B cell (primary cell): Measurements from ENCODE around the gene TUT4. TPM values are rescaled to one million over a fixed set of nuclear protein-coding genes. Genes with fewer than 3 reads are reported as not detected.

ENCODE experiments used
- ATAC-seq: fragments of 200-7000 bp; cut with Tn5 transposase; one replicate; pipeline ENCODE4 v1.10.0; 2021; ENCODE audit warnings: low read depth, mild to moderate bottlenecking, moderate number of reproducible peaks, moderate library complexity
- CTCF ChIA-PET: fragments of 350-600 bp; sonication (Branson Sonifier 250); formaldehyde crosslinking; loops from one replicate; lab custom pipeline; 2021; ENCODE audit warnings: antibody characterized with exemption, inconsistent platforms; lab: Charles Lee
- POLR2A ChIA-PET: fragments of 350-600 bp; sonication (Branson Sonifier 250); formaldehyde crosslinking; loops from one replicate; lab custom pipeline; 2021; ENCODE audit warnings: antibody characterized with exemption; lab: Charles Lee
- DNase-seq: peaks from one replicate; pipeline ENCODE4 v3.0.0; 2013
- H2AFZ ChIP-seq: 2 replicates; pipeline ENCODE4 v1.6.1; 2012; ENCODE audit warnings: mild to moderate bottlenecking, low read depth, low read length; ENCODE audit not compliant: insufficient read depth, poor library complexity, severe bottlenecking
- H3K27ac ChIP-seq, 2 donors: 1 replicate in 1 of 2; 2 replicates in 1 of 2; pipeline ENCODE4 v1.5.1; 2012 to 2013; ENCODE audit warnings: low read length in 2 of 2, mild to moderate bottlenecking in 2 of 2, moderate library complexity in 1 of 2
- H3K27me3 ChIP-seq, 4 experiments: fragments of 200-600 bp in 1 of 4; sonication (generic) in 1 of 4; replicated peaks in 1 of 4; 1 replicate in 2 of 4; 2 replicates in 2 of 4; pipeline versions ENCODE4 v1.6.1 to v1.7.0; 2013 to 2016; ENCODE audit warnings: low read length in 3 of 4, mild to moderate bottlenecking in 2 of 4, mixed read lengths in 1 of 4, moderate library complexity in 1 of 4; ENCODE audit not compliant: insufficient read depth in 4 of 4, control insufficient read depth in 3 of 4; ENCODE audit errors: control extremely low read depth in 1 of 4
- H3K36me3 ChIP-seq, 2 experiments: replicated peaks in 1 of 2; 1 replicate in 1 of 2; 2 replicates in 1 of 2; pipeline versions ENCODE4 v1.6.1 to v1.7.1; 2013; ENCODE audit warnings: low read length in 1 of 2; ENCODE audit not compliant: insufficient read depth in 2 of 2, control insufficient read depth in 1 of 2; ENCODE audit errors: control extremely low read depth in 1 of 2, extremely low read depth in 1 of 2
- H3K4me1 ChIP-seq, 2 donors: fragments of 200-600 bp in 1 of 2; sonication (generic) in 1 of 2; 1 replicate in 1 of 2; 2 replicates in 1 of 2; pipeline versions ENCODE4 v1.5.1 to v1.6.1; 2013 to 2017; ENCODE audit warnings: low read length in 2 of 2; ENCODE audit not compliant: control insufficient read depth in 2 of 2, insufficient read depth in 2 of 2
- H3K4me2 ChIP-seq: replicated peaks from 2 replicates; pipeline ENCODE3; 2012; ENCODE audit warnings: mild to moderate bottlenecking, low read depth, low read length; ENCODE audit not compliant: poor library complexity, severe bottlenecking
- H3K4me3 ChIP-seq, 5 experiments: fragments of 200-600 bp in 1 of 5; sonication (generic) in 1 of 5; 1 replicate in 3 of 5; 2 replicates in 2 of 5; pipeline versions ENCODE4 v1.5.1 to v1.7.0; 2011 to 2016; ENCODE audit warnings: low read length in 4 of 5, mild to moderate bottlenecking in 4 of 5, low read depth in 2 of 5, control low read depth in 1 of 5, moderate library complexity in 1 of 5; ENCODE audit not compliant: insufficient read depth in 1 of 5; ENCODE audit errors: control extremely low read depth in 1 of 5, extremely low read depth in 1 of 5
- H3K79me2 ChIP-seq: fragments of 200-600 bp; sonication (generic); one replicate; pipeline ENCODE4 v1.6.0; 2016; ENCODE audit warnings: low read length; ENCODE audit not compliant: control insufficient read depth, insufficient read depth
- H3K9ac ChIP-seq: fragments of 200-600 bp; sonication (generic); 2 replicates; pipeline ENCODE4 v1.6.1; 2017; ENCODE audit warnings: mild to moderate bottlenecking, low read length, moderate library complexity
- H3K9me3 ChIP-seq, 3 donors: one replicate each; pipeline versions ENCODE4 v1.6.1 to v1.7.1; 2013; ENCODE audit warnings: low read length in 2 of 3; ENCODE audit not compliant: control insufficient read depth in 2 of 3, insufficient read depth in 1 of 3; ENCODE audit errors: control extremely low read depth in 1 of 3
- H4K20me1 ChIP-seq: 2 replicates; pipeline ENCODE4 v1.6.0; 2012; ENCODE audit warnings: mild to moderate bottlenecking, low read length; ENCODE audit not compliant: insufficient read depth, control insufficient read depth, poor library complexity, severe bottlenecking
- H3K27ac Mint-ChIP-seq: one replicate; pipeline ENCODE4 v1.8.0; 2021; ENCODE audit warnings: mixed read lengths
- H3K27me3 Mint-ChIP-seq: one replicate; pipeline ENCODE4 v1.8.0; 2021; ENCODE audit warnings: mixed read lengths
- H3K4me1 Mint-ChIP-seq: one replicate; pipeline ENCODE4 v1.8.0; 2021; ENCODE audit warnings: mixed read lengths
- H3K4me3 Mint-ChIP-seq: one replicate; pipeline ENCODE4 v1.8.0; 2021; ENCODE audit warnings: mixed read lengths
- H3K9me3 Mint-ChIP-seq: one replicate; pipeline ENCODE4 v1.8.0; 2022; ENCODE audit warnings: mixed read lengths; ENCODE audit not compliant: insufficient read depth
- CTCF ChIP-seq: fragments of 200-600 bp; IDR thresholded peaks from one replicate; pipeline ENCODE4 v1.8.0; 2022; ENCODE audit warnings: antibody characterized with exemption, mild to moderate bottlenecking
- EZH2 ChIP-seq: IDR thresholded peaks from 2 replicates; pipeline ENCODE4 v1.6.1; 2012; ENCODE audit warnings: borderline replicate concordance, low read depth, mild to moderate bottlenecking, moderate library complexity, low read length; ENCODE audit not compliant: insufficient read depth, poor library complexity, severe bottlenecking
- WGBS: methylation state at CpG from one replicate; pipeline ENCODE4 v1.1.5; 2013; ENCODE audit warnings: missing lambda C conversion rate; ENCODE audit not compliant: insufficient coverage; 5-methylcytosine and 5-hydroxymethylcytosine counted together
- intact Hi-C: fragments of 100-400 bp; cut with micrococcal nuclease; formaldehyde crosslinking; loops from one replicate; pipeline ENCODE4 v1.10.0; 2022
- polyA plus RNA-seq: library from polyadenylated mRNA; depleted of rRNA; stranded (reverse); fragments of >200 nt; gene quantifications from 2 replicates; pipeline ENCODE4 v1.2.3, GENCODE V29; 2012
- total RNA-seq, 2 donors: library from RNA; stranded (reverse); fragments of 120-200 nt in 1 of 2; gene quantifications; 1 replicate in 1 of 2; 2 replicates in 1 of 2; pipeline versions ENCODE4 v1.2.3 to v1.2.4, GENCODE V29; 2013 to 2022

The TUT4 gene
- total and polyA plus RNA-seq, 2 donors (not counting 1 experiment from before 2014, with no cell fraction given): 76.6 to 248 TPM

GRCh38 chr1:52435211-52435610, 117.7 kb downstream of the TUT4 start:
- DNase-seq (no peak), ATAC-seq (no peak)
- no peaks in the 10 kb centered on the region for H3K9me3 ChIP-seq
- H3K27ac Mint-ChIP-seq: no peak overlapping the region
- TF ChIP-seq CTCF: no peak
- H2AFZ ChIP-seq: no peak overlapping the region
- no peak overlapping the region for H3K9ac ChIP-seq
- H3K4me1 Mint-ChIP-seq: no peaks in the 10 kb centered on the region
- H3K4me2 ChIP-seq: no peak overlapping the region
- no peaks in the 10 kb centered on the region for H3K27me3 ChIP-seq
- no peaks in the 10 kb centered on the region for H4K20me1 ChIP-seq
- H3K36me3 ChIP-seq: peaks cover 22 to 64% of the 10 kb centered on the region in 2 experiments
- intact Hi-C loops: no loop called here
- H3K27me3 Mint-ChIP-seq: no peaks in the 10 kb centered on the region
- ChIA-PET CTCF (interaction anchor here (0.6 to 1.1 kb wide), 2 partner anchors 251 to 983 kb away, joined by 3 read pairs; no protein-coding TSS in a partner anchor), POLR2A (no interaction called here)
- no peak overlapping the region for H3K4me3 ChIP-seq
- H3K4me3 Mint-ChIP-seq: no peak overlapping the region
- no peaks in the 10 kb centered on the region for H3K79me2 ChIP-seq
- no peak overlapping the region for H3K27ac ChIP-seq
- no peaks in the 10 kb centered on the region for H3K4me1 ChIP-seq
- WGBS: no CpG with 5 or more reads among the region's 1 CpG
- no peaks in the 10 kb centered on the region for H3K9me3 Mint-ChIP-seq

GRCh38 chr1:52432807-52433206, 120.1 kb downstream of the TUT4 start:
- no peaks in the 10 kb centered on the region for H3K9me3 Mint-ChIP-seq
- ChIA-PET CTCF (no interaction called here), POLR2A (no interaction called here)
- H3K27ac Mint-ChIP-seq: no peak overlapping the region
- H3K4me3 Mint-ChIP-seq: no peak overlapping the region
- intact Hi-C loops: no loop called here
- no peak overlapping the region for H3K9ac ChIP-seq
- no peak for DNase-seq
- no peak overlapping the region for H2AFZ ChIP-seq
- H3K27ac ChIP-seq: no peak overlapping the region
- WGBS: 97% methylated on average over 3 of the region's 8 CpGs
- no peak for ATAC-seq
- H3K4me1 ChIP-seq: no peaks in the 10 kb centered on the region
- H4K20me1 ChIP-seq: no peaks in the 10 kb centered on the region
- H3K4me3 ChIP-seq: no peak overlapping the region
- H3K36me3 ChIP-seq: peaks cover 20 to 56% of the 10 kb centered on the region in 2 experiments
- no peaks in the 10 kb centered on the region for H3K79me2 ChIP-seq
- H3K27me3 Mint-ChIP-seq: no peaks in the 10 kb centered on the region
- H3K4me2 ChIP-seq: no peak overlapping the region
- no peaks in the 10 kb centered on the region for H3K9me3 ChIP-seq
- no peaks in the 10 kb centered on the region for H3K4me1 Mint-ChIP-seq
- no peaks in the 10 kb centered on the region for H3K27me3 ChIP-seq
- TF ChIP-seq CTCF: no peak
- no peak for TF ChIP-seq EZH2
